Sigmoid colon (tissue), 7 donors: Measurements from ENCODE around the gene CMTM2. TPM values are rescaled to one million over a fixed set of nuclear protein-coding genes. Genes with fewer than 3 reads are reported as not detected.

ENCODE experiments used
- DNase-seq: peaks from one replicate; pipeline ENCODE4 v3.0.0-alpha.2; 2019
- H3K27ac ChIP-seq, 4 donors: fragments of 200-600 bp; sonication (generic); one replicate each; pipeline ENCODE4 v1.5.1; 2016 to 2019; ENCODE audit warnings: mild to moderate bottlenecking in 1 of 4
- H3K27me3 ChIP-seq, 3 donors: fragments of 200-600 bp; sonication (generic); one replicate each; pipeline ENCODE4 v1.5.1; 2019; ENCODE audit warnings: mild to moderate bottlenecking in 1 of 3
- H3K36me3 ChIP-seq, 4 donors: fragments of 200-600 bp; sonication (generic); one replicate each; pipeline ENCODE4 v1.5.1; 2016 to 2019
- H3K4me1 ChIP-seq, 4 donors: fragments of 200-600 bp; sonication (generic); one replicate each; pipeline ENCODE4 v1.5.1; 2017 to 2019
- H3K4me3 ChIP-seq, 4 donors: fragments of 200-600 bp; sonication (generic); one replicate each; pipeline ENCODE4 v1.5.1; 2017 to 2019; ENCODE audit warnings: mild to moderate bottlenecking in 2 of 4, moderate library complexity in 1 of 4
- H3K9me3 ChIP-seq, 4 donors: fragments of 200-600 bp in 3 of 4; sonication (generic) in 3 of 4; one replicate each; pipeline versions ENCODE4 v1.5.1 to v1.6.1; 2013 to 2019
- CTCF ChIP-seq, 4 experiments: fragments of 450-650 bp in 3 of 4; fragments of 200-600 bp in 1 of 4; IDR thresholded peaks; one replicate each; pipeline ENCODE4 v1.5.1; 2016 to 2019; ENCODE audit warnings: antibody characterized with exemption in 4 of 4, mild to moderate bottlenecking in 3 of 4, moderate library complexity in 2 of 4
- EP300 ChIP-seq, 4 donors: sonication (generic); formaldehyde crosslinking; IDR thresholded peaks; one replicate each; pipeline ENCODE4 v1.6.1; 2017; ENCODE audit warnings: antibody characterized with exemption in 4 of 4
- POLR2A ChIP-seq, 2 donors: fragments of 450-650 bp; IDR thresholded peaks; one replicate each; pipeline ENCODE4 v1.6.1; 2016; ENCODE audit warnings: antibody characterized with exemption in 2 of 2, mild to moderate bottlenecking in 2 of 2, moderate library complexity in 2 of 2
- POLR2AphosphoS5 ChIP-seq, 4 donors: sonication (generic); formaldehyde crosslinking; IDR thresholded peaks; one replicate each; pipeline ENCODE4 v1.6.1; 2017; ENCODE audit warnings: antibody characterized with exemption in 4 of 4
- WGBS, 2 donors: extraction: QIAGEN DNeasy Blood & Tissue Kit; methylation state at CpG; one replicate each; pipeline ENCODE4 v1.1.7; 2013; 5-methylcytosine and 5-hydroxymethylcytosine counted together
- intact Hi-C: fragments of 100-400 bp; cut with DNase I; formaldehyde crosslinking; loops from one replicate; pipeline ENCODE4 v1.15.1; 2023
- polyA plus RNA-seq, 3 donors: library from polyadenylated mRNA; stranded (reverse); fragments of 200-250 nt; gene quantifications; one replicate each; pipeline ENCODE4 v1.2.3, GENCODE V29; 2013
- total RNA-seq, 4 donors: library from RNA; depleted of rRNA; stranded (reverse); fragments of >200 nt; gene quantifications; one replicate each; pipeline ENCODE4 v1.1.0, GENCODE V29; 2016
- donor health status: healthy with polysubstance abuse.
- donor health status: Bipolar disorder and iron deficiency.
- donor health status: healthy.

Gene CMTM2
- total and polyA plus RNA-seq, 7 donors = 0.33 TPM; not detected in 6

DNA sequence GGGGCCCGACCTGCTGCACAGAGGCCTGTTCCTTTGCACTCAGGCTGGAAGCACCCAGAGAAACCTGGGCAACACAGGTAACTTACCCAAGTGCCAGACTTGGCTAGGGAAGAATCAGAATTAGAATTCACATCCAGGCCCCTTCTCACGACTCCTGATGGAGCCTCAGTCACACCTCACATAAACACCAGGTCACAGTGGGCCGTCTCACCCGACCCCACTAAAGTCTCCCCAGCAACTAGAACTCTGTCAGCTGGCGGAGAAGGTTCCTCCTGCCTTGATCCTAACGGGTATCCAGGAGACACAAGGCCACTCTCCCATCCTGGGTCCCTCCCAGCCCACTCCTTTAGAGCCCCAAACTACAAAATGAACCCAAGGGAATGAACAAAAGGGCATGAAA lies 35.7 kb upstream of the CMTM2 start:
- DNase-seq = no peak
- 87% methylated on average over 6 of the region's 6 CpGs for WGBS, 2 donors
- H3K27me3 ChIP-seq = no peaks in the 10 kb centered on the region
- no peak overlapping the region for H3K27ac ChIP-seq
- H3K9me3 ChIP-seq = no peaks in the 10 kb centered on the region
- TF ChIP-seq EP300 (IDR thresholded peaks at IDR 0.05) = no peak
- no peak for TF ChIP-seq POLR2A (IDR thresholded peaks at IDR 0.05)
- TF ChIP-seq POLR2AphosphoS5 (IDR thresholded peaks at IDR 0.05) = no peak
- no peak for TF ChIP-seq CTCF (IDR thresholded peaks at IDR 0.05)
- no peak overlapping the region for H3K4me3 ChIP-seq
- peaks cover 0 to 57% (median 19%) of the 10 kb centered on the region in 4 donors for H3K36me3 ChIP-seq
- H3K4me1 ChIP-seq = peaks cover 0 to 13% (median 2%) of the 10 kb centered on the region in 4 donors
- intact Hi-C loops = no loop called here

DNA sequence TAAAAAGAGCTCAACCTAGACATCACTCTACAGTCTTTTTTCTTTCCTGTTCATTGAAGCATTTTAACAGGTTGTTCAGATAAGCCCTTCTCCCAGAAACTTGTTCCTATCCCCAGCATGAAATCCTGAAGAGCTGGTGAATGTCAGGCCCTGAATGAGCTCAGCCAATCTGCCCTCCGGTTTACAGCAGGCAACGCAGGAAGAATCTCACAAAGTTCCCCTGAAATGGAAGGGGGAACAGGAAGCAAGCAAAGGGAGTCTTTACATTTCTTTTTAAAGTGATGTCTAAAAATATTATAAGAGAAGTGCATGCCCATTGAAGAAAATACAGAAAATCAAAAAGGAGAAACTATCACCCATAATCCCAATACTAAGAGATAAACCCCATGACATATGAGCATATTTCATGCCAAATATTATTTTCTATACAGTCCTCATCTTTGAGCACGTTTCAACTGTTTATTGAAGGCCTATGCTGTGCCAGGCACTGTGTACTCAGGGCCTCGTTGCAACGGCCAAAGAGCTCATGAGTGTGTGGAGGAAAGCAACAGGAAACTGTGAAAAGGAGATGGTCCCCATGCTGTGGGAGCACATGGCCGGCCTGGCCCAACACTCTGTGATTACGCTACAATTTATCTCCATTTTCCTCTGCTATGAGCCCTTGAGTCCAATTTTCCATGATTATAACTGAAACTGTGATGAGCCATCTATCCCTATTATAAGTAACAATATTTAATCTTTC lies 35.1 kb upstream of the CMTM2 start:
- Histone ChIP-seq H3K4me1 (peaks cover 0 to 20% (median 8%) of the 10 kb centered on the region in 4 donors), H3K9me3 (no peaks in the 10 kb centered on the region), H3K4me3 (no peak overlapping the region), H3K27me3 (no peaks in the 10 kb centered on the region), H3K27ac (no peak overlapping the region), H3K36me3 (peaks cover 0 to 51% (median 19%) of the 10 kb centered on the region in 4 donors)
- intact Hi-C loops = no loop called here
- no peak for TF ChIP-seq POLR2AphosphoS5 (IDR thresholded peaks at IDR 0.05)
- no peak for TF ChIP-seq EP300 (IDR thresholded peaks at IDR 0.05)
- TF ChIP-seq POLR2A (IDR thresholded peaks at IDR 0.05) = no peak
- TF ChIP-seq CTCF (IDR thresholded peaks at IDR 0.05) = no peak
- 64 to 80% methylated on average over 7 of the region's 7 CpGs for WGBS, 2 donors
- no peak for DNase-seq

DNA sequence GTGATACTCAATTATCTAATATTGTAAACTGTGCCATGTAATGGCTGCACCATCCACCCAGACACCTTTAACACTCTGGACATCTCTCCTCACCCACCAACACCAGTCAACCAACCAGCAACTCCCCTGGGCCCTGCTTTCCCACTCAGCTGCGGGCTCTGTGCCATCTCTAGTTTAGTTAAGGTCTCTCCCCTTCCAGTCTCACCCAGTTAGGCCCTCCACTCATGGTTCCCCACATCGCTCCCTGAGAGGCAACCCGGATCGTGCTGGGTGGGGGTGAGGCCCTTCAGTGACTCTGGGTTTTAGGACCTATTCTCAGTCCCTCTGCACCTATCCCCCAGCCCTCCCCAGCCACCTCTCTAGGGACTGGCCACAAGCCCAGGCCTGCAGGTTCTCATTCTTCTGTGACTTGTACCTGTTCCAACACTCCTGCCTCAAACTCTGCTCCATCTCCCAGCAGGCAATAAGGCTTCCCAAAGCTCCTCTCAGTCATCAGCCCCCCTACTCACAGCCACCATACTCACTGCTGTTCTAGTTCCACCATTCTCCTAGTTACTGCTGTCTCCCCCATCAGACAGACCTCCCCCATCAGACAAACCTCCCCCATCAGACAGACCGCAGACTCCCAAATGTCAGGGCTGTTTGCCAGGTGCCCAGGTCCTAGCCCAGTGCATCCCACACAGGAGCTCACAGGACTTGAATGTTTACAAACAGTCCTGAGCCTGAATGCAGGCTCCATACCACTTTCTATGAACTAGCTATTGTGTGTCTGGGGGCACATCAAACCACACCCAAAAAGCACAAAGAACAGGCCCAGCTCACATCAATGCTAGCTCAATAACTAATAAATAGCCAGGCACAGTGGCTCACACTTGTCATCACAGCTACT lies 31.9 kb upstream of the CMTM2 start:
- H3K27ac ChIP-seq = peak overlapping the region in 2 of 4 donors; percentile 1 to 94
- TF ChIP-seq EP300 (IDR thresholded peaks at IDR 0.05) = no peak
- TF ChIP-seq POLR2AphosphoS5 (IDR thresholded peaks at IDR 0.05) = no peak
- TF ChIP-seq CTCF (IDR thresholded peaks at IDR 0.05) = no peak
- TF ChIP-seq POLR2A (IDR thresholded peaks at IDR 0.05) = no peak
- intact Hi-C loops = no loop called here
- 94 to 98% methylated on average over 5 of the region's 5 CpGs for WGBS, 2 donors
- H3K27me3 ChIP-seq = no peaks in the 10 kb centered on the region
- peaks cover 0 to 39% (median 31%) of the 10 kb centered on the region in 4 donors for H3K4me1 ChIP-seq
- peaks cover 0 to 24% (median 11%) of the 10 kb centered on the region in 4 donors for H3K36me3 ChIP-seq
- H3K4me3 ChIP-seq = no peak overlapping the region
- no peaks in the 10 kb centered on the region for H3K9me3 ChIP-seq
- no peak for DNase-seq

DNA sequence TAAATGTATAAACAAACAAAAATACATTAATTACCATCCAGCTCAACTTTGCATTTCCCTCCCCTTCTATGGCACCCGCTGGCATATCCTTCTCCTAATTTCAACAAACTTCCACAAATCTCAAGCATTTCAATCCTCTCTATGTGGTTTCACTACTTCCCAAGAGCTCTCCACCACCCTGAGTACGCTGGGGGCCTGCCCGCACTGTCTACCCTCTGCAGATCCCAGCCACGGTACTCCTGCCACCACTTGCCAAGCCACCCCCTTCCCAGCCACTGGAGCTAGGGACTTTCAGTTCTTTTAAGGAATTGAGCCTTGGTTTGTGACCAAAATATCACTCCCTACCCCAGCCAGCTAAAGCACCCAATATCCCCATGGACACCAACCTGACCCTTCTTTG lies 31.2 kb upstream of the CMTM2 start:
- Histone ChIP-seq H3K27me3 (no peaks in the 10 kb centered on the region), H3K27ac (peak overlapping the region; percentile 94 to 99 (median 98)), H3K4me3 (no peak overlapping the region), H3K9me3 (no peaks in the 10 kb centered on the region), H3K36me3 (peaks cover 0 to 22% (median 11%) of the 10 kb centered on the region in 4 donors), H3K4me1 (peaks cover 0 to 45% (median 34%) of the 10 kb centered on the region in 4 donors)
- intact Hi-C loops = loop anchor here (2.0 kb wide), 1 partner anchor 63 kb away; no protein-coding TSS in a partner anchor
- DNase-seq = no peak
- TF ChIP-seq POLR2AphosphoS5 (IDR thresholded peaks at IDR 0.05) (no peak), CTCF (IDR thresholded peaks at IDR 0.05) (no peak), EP300 (IDR thresholded peaks at IDR 0.05) (no peak), POLR2A (IDR thresholded peaks at IDR 0.05) (no peak)
- WGBS, 2 donors = 93 to 94% methylated on average over 4 of the region's 4 CpGs
